ENCODE results near the gene FUT1. TPM values are rescaled to one million over a fixed set of nuclear protein-coding genes. Genes with fewer than 3 reads are reported as not detected.
A peak's percentile ranks its signal among the peaks of the same experiment; 100 is the strongest.
"Not testable (repeated sequence)": the region's sequence is repeated elsewhere in the genome, so short reads cannot be mapped to it uniquely, and the experiment has no call there.

Gene FUT1
- total and polyA plus RNA-seq, 8 donors, result 6.5 to 29.7 (median 11.4) TPM

GRCh38 chr19:48720613-48721296 is 31.7 kb downstream of the FUT1 start:
- no peak for TF ChIP-seq CTCF (IDR thresholded peaks at IDR 0.05)
- H3K27ac ChIP-seq, result peak overlapping the region; percentile 57 to 78 (median 68)
- 4 to 6% methylated on average over 42 of the region's 42 CpGs for WGBS, 2 donors
- H3K36me3 ChIP-seq, result no peaks in the 10 kb centered on the region
- peak overlapping the region; percentile 33 to 52 (median 36) for H3K4me3 ChIP-seq
- peak; percentile 96 for FAIRE-seq
- peak; percentile 90 to 100 (median 98) for DNase-seq
- H3K9me3 ChIP-seq, result no peaks in the 10 kb centered on the region
- H3K4me1 ChIP-seq, result no peaks in the 10 kb centered on the region
- H3K27me3 ChIP-seq, result no peaks in the 10 kb centered on the region
- ATAC-seq, result peak; percentile 88 to 94 (median 90)
- intact Hi-C loops (cut with DNase I), result no loop called here

- ATAC-seq (peak; percentile 14 to 49 (median 42)), FAIRE-seq (no peak), DNase-seq (no peak)
- TF ChIP-seq CTCF (IDR thresholded peaks at IDR 0.05), result no peak
- H3K27ac ChIP-seq, result peak overlapping the region in 3 of 4 donors; percentile 57 to 78 (median 70)
- H3K36me3 ChIP-seq, result no peaks in the 10 kb centered on the region
- peak overlapping the region in 2 of 4 donors; percentile 33 to 52 for H3K4me3 ChIP-seq
- 1 to 9% methylated on average over 12 of the region's 12 CpGs for WGBS, 2 donors
- H3K4me1 ChIP-seq, result no peaks in the 10 kb centered on the region
- H3K27me3 ChIP-seq, result no peaks in the 10 kb centered on the region
- no peaks in the 10 kb centered on the region for H3K9me3 ChIP-seq
- intact Hi-C loops (cut with DNase I), result no loop called here
Measured at GRCh38 chr19:48720251-48720612, 32.2 kb downstream of the FUT1 start.

GRCh38 chr19:48719263-48720171 is 32.9 kb downstream of the FUT1 start, which contains the start of gene MAMSTR:
MAMSTR (minus strand) TSS chr19:48719725; CDS start chr19:48719031, 694 bp downstream.
- TF ChIP-seq CTCF (IDR thresholded peaks at IDR 0.05), result no peak
- Histone ChIP-seq H3K9me3 (no peaks in the 10 kb centered on the region), H3K27me3 (no peaks in the 10 kb centered on the region), H3K4me1 (no peaks in the 10 kb centered on the region), H3K36me3 (no peaks in the 10 kb centered on the region), H3K4me3 (peak within 1 kb of the TSS in 3 of 4 donors; percentile 33 to 52 (median 35)), H3K27ac (peak within 1 kb of the TSS in 3 of 4 donors; percentile 57 to 78 (median 70))
- intact Hi-C loops (cut with DNase I), result no loop called here
- WGBS, 2 donors, result 36 to 44% methylated on average over 29 to 33 of the region's 33 CpGs
- peak in 2 of 4 donors; percentile 2 to 39 for ATAC-seq
- DNase-seq, result peak; percentile 49 to 84 (median 69)
- no peak for FAIRE-seq

- Histone ChIP-seq H3K36me3 (no peaks in the 10 kb centered on the region), H3K27ac (no peak overlapping the region), H3K4me3 (peak overlapping the region in 1 of 4 donors; percentile 52), H3K4me1 (no peaks in the 10 kb centered on the region), H3K27me3 (no peaks in the 10 kb centered on the region), H3K9me3 (no peaks in the 10 kb centered on the region)
- FAIRE-seq, result no peak
- 46 to 47% methylated on average over 15 of the region's 15 CpGs for WGBS, 2 donors
- ATAC-seq, result no peak
- intact Hi-C loops (cut with DNase I), result no loop called here
- no peak for TF ChIP-seq CTCF (IDR thresholded peaks at IDR 0.05)
- DNase-seq, result no peak
Measured at GRCh38 chr19:48718711-48719231, 33.7 kb downstream of the FUT1 start.

GRCh38 chr19:48718106-48718505 is 34.3 kb downstream of the FUT1 start:
- H3K36me3 ChIP-seq; intact Hi-C loops (cut with DNase I); H3K27me3 ChIP-seq; ATAC-seq; H3K4me1 ChIP-seq; H3K9me3 ChIP-seq; FAIRE-seq; H3K27ac ChIP-seq; H3K4me3 ChIP-seq; DNase-seq: not testable (repeated sequence)
- 91 to 93% methylated on average over 12 to 13 of the region's 13 CpGs for WGBS, 2 donors

Data from pancreas (tissue), 10 donors.